Measurements from ENCODE around the gene HAUS7.
"Not testable (repeated sequence)": the region's sequence is repeated elsewhere in the genome, so short reads cannot be mapped to it uniquely, and the experiment has no call there.

Gene HAUS7

DNA sequence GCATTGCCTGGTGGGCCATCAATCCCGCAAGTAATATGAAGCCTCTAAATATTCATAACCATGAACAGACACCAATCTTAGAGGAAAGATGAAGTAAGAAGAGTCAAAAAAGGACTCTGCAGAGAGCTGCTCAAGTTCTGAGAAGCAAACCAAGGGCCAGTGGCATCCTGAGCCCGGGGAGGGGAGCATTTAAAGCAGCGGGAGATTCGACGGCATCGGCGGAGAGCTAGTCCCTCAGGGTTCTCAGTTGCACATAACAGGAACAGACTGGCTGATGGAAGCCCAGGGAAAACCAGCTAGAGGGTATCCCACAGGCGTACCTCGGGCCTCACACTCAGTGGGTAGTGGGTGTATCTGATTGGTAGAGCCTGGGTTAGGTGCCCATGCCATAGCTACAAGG lies 64.4 kb downstream of the HAUS7 start:
- DNase-seq (ENCODE audit: low read depth in 2 of 2) = no peak
- TF ChIP-seq, protein P1, sequence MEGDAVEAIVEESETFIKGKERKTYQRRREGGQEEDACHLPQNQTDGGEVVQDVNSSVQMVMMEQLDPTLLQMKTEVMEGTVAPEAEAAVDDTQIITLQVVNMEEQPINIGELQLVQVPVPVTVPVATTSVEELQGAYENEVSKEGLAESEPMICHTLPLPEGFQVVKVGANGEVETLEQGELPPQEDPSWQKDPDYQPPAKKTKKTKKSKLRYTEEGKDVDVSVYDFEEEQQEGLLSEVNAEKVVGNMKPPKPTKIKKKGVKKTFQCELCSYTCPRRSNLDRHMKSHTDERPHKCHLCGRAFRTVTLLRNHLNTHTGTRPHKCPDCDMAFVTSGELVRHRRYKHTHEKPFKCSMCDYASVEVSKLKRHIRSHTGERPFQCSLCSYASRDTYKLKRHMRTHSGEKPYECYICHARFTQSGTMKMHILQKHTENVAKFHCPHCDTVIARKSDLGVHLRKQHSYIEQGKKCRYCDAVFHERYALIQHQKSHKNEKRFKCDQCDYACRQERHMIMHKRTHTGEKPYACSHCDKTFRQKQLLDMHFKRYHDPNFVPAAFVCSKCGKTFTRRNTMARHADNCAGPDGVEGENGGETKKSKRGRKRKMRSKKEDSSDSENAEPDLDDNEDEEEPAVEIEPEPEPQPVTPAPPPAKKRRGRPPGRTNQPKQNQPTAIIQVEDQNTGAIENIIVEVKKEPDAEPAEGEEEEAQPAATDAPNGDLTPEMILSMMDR (IDR thresholded peaks at IDR 0.05; ENCODE audit: low read depth, low read length) = no peak
- H3K4me3 ChIP-seq (replicated peaks in 1 of 2; ENCODE audit: low read depth in 2 of 2, low read length in 2 of 2) = no peak overlapping the region

DNA sequence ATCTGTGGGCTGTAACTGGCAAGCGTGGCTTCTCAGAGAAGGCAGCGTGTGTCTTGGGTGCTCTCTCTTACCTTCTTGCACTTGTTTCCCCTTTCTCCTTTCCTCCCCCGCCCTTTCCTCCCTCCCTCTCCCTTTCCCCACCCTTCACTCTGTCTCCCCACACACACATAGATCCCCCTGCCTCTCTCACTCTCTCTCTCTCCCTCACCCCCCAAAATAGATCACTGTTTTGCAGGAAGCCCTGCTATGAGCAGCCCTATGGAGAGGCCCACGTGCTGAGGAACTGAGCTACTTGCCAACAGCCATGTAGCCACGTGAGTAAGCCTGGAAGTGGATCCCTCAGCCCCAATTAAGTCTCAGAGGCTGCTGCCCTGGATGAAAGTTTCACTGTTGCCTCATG lies 65.0 kb downstream of the HAUS7 start:
- DNase-seq (ENCODE audit: low read depth in 2 of 2) = no peak
- TF ChIP-seq, protein P1 (IDR thresholded peaks at IDR 0.05; ENCODE audit: low read depth, low read length) = no peak
- no peak overlapping the region for H3K4me3 ChIP-seq (replicated peaks in 1 of 2; ENCODE audit: low read depth in 2 of 2, low read length in 2 of 2)

DNA sequence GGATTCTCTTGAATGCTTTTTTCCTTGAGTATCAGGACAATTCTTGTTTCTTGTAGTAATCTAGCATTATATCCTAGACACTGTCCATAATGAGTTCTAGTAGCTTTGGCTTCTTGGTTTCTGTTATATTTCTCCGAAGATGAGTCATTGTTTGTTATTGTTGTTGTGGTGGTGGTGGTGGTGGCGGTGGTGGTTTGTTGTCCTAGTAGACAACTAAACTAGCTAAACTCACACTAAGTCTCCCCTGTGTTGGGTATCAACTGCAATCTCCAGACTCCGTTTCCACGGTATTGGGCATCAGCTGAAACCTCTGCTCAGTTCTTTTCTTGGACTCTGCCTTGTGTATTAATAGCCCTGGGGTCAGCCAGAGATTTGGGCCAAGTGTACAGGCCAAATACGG lies 66.0 kb downstream of the HAUS7 start:
- not testable (repeated sequence) for DNase-seq (ENCODE audit: low read depth in 2 of 2)

DNA sequence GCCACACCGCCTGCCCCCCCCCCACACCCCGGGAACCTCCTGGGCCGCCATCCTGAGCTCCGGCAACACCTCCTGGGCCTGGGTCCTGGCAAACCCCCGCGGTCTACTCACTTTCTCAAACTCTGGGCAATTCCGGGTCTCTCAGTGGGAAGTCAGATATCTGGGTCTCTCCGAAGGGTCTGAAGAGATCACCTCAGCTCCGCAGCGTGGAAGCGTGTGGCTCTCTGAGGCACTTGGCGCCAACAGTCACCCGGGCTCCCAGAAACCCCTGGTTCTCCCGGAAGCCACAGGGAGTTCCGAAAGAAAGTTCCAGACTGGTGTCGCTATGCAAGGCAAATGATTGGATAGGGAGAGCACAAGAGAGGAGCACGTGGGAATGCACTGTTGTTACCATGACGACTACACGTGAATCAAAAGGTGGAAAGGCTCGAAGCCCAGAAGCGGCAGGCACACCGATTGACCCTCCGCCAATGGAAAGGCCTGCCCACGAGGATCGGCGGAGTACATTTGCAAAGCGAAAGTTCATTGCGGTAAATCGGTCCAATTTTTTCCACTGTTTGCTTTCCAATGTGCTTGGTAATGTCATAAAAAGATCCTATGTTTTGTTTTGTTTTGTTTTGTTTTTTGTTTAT lies 69.1 kb downstream of the HAUS7 start, which contains the start of gene PNMA6E:
Gene PNMA6E (minus strand): TSS at position 218 of the 632 bp plus-strand sequence. CDS start 2,501 bp downstream, outside the sequence.
- TF ChIP-seq, protein P1 (IDR thresholded peaks at IDR 0.05; ENCODE audit: low read depth, low read length) = no peak
- H3K4me3 ChIP-seq (replicated peaks in 1 of 2; ENCODE audit: low read depth in 2 of 2, low read length in 2 of 2) = no peak within 1 kb of the TSS
- no peak for DNase-seq (ENCODE audit: low read depth in 2 of 2)

More for the DNA sequence above, 66.0 kb downstream of the HAUS7 start:
- not testable (repeated sequence) for H3K4me3 ChIP-seq (replicated peaks in 1 of 2; ENCODE audit: low read depth in 2 of 2, low read length in 2 of 2)

DNA sequence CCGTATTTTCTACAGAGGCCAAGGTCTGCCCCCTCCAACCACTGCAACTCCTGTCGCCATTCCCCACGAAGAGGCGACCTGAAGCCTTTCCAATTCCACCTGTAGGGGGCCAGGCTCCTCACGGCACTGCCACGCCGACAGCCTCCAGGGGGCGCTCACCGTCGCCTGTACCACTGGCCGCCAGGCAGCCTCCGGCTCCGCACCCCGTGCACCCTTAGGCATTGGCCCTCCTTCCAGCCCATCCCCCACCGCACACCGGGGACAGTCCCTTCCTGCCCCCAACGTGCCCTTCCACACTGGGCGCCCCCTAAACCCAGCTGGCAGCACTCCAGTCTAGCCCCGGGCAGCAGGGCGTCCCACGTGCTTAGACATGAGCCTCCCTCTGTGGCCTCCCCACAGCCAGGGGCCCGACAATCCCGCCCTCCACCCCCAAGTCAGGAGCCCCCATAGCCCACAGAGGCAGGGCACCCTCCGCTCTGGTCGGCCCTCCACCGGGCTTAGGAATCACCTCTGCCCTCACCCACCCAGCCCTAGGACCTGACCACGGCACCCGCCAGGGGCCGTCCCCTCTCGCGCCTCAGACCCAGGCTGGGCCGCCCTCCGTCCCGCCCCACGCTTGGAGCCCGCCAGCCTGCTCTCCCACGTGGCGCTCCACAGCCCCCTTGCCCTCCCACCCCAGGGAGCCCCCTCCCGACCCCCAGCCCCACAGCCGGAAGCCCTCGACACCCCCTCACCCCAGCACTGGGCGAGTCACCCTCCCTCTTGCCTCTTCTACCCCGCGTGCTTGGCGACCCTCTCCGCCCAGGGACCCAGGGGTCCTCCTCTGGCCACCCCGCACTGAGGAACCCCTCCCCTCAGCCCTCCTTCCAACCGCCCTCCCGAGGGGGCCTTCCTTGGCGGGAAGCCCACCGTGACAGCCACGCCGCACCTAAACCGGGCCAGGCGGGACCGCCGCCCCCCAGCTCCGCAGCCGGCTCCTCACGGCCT lies 69.9 kb downstream of the HAUS7 start:
- DNase-seq (ENCODE audit: low read depth in 2 of 2) = peak in 1 of 2 donors; percentile 34
- H3K4me3 ChIP-seq (replicated peaks in 1 of 2; ENCODE audit: low read depth in 2 of 2, low read length in 2 of 2) = no peak overlapping the region
- TF ChIP-seq, protein P1 (IDR thresholded peaks at IDR 0.05; ENCODE audit: low read depth, low read length) = peak; percentile 79

DNA sequence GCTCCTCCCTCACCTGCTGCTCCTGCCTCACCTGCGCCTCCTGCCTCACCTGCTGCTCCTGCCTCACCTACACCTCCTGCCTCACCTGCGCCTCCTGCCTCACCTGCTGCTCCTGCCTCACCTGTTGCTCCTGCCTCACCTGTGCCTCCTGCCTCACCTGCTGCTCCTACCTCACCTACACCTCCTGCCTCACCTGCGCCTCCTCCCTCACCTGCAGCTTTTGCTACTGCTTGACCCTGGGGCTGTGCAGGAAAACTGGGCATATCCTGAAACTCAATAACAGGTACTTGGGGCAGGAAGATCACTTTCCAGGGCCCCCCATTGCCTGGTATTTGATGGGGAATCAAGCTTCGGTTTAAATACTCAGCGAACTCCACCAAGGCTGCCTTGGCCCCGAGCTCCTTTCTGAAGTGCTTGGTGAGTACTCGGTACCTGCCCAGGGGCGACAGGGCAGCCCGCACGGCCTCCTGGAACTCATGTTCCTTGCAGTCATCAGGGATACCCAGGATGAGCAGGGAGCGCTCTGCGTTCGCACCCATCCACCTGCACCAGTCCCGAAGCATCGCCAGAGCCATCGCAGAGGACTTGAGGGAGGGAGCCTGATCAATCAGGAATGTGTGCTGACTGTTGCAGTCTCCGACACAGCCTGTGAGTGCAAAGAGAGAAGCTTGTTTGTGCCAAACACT lies 72.0 kb downstream of the HAUS7 start:
- H3K4me3 ChIP-seq (replicated peaks in 1 of 2; ENCODE audit: low read depth in 2 of 2, low read length in 2 of 2) = no peak overlapping the region
- TF ChIP-seq, protein P1 (IDR thresholded peaks at IDR 0.05; ENCODE audit: low read depth, low read length) = no peak
- no peak for DNase-seq (ENCODE audit: low read depth in 2 of 2)

Data from cardiac fibroblast (primary cell).